Measurements from ENCODE around the gene TENM4. TPM values are rescaled to one million over a fixed set of nuclear protein-coding genes. Genes with fewer than 3 reads are reported as not detected.

The TENM4 gene
- total and polyA plus RNA-seq, 2 of the 13 experiments (the other 11 are each of a cell fraction or from before 2014, with no cell fraction given) = not detected

GRCh38 chr11:79485694-79486093, 44.9 kb upstream of the TENM4 start:
- DNase-seq (ENCODE audit: low spot score) = no peak
- no TSS peak for BruUV-seq (replicated peaks)
- H2AFZ ChIP-seq (ENCODE audit: low read length) = no peak overlapping the region
- 6% methylated on average over 3 of the region's 4 CpGs for WGBS (ENCODE audit: low lambda C conversion rate)
- H3K4me1 ChIP-seq (ENCODE audit: insufficient read depth, low read length) = no peaks in the 10 kb centered on the region
- H3K4me2 ChIP-seq (ENCODE audit: low read depth, low read length) = no peak overlapping the region
- H3K36me3 ChIP-seq (replicated peaks in 1 of 2; ENCODE audit: control insufficient read depth in 1 of 2, insufficient read depth in 2 of 2, low read length in 2 of 2) = no peaks in the 10 kb centered on the region
- in situ Hi-C loops (cut with HindIII; ENCODE audit: extremely low pct_ligation_motif_present, low pct_unique_long_range_greater_than_20kb) = no loop called here
- H3K9ac ChIP-seq (ENCODE audit: insufficient read depth, low read depth, low read length) = no peak overlapping the region
- ATAC-seq = no peak
- H3K79me2 ChIP-seq (ENCODE audit: insufficient read depth, low read length) = no peaks in the 10 kb centered on the region
- CTCF ChIA-PET (ENCODE audit: low intra/inter-chr PET ratio, low total read pairs) = no interaction called here
- H4K20me1 ChIP-seq (ENCODE audit: insufficient read depth, low read length) = no peaks in the 10 kb centered on the region
- H3K27ac ChIP-seq (ENCODE audit: extremely low read length, insufficient read depth, low read length) = no peak overlapping the region
- H3K27me3 ChIP-seq (ENCODE audit: control insufficient read depth in 1 of 2, insufficient read depth in 2 of 2, low read length in 2 of 2) = no peaks in the 10 kb centered on the region
- FAIRE-seq = no peak
- intact Hi-C loops (cut with micrococcal nuclease; ENCODE audit: unreplicated experiment) = no loop called here
- POLR2A ChIA-PET = no interaction called here
- H3K4me3 ChIP-seq (replicated peaks in 1 of 3; ENCODE audit: insufficient read depth in 1 of 3, low read depth in 2 of 3, low read length in 3 of 3) = no peak overlapping the region
- H3K9me3 ChIP-seq (ENCODE audit: low read length) = no peaks in the 10 kb centered on the region
- TF ChIP-seq ZNF431 (CRISPR knock-in tag; IDR thresholded peaks at IDR 0.05; ENCODE audit: borderline replicate concordance, low read depth) (no peak), ZNF761 (CRISPR knock-in tag; conservative IDR thresholded peaks at IDR 0.05) (no peak), ASH2L (IDR thresholded peaks at IDR 0.05; ENCODE audit: insufficient read length, low read depth, low read length) (no peak), CREM (IDR thresholded peaks at IDR 0.05) (no peak), CREM (CRISPR knock-in tag; IDR thresholded peaks at IDR 0.05) (no peak), SIN3A (IDR thresholded peaks at IDR 0.05; ENCODE audit: borderline replicate concordance, low read depth, low read length) (no peak), ZNF124 (CRISPR knock-in tag; IDR thresholded peaks at IDR 0.05) (no peak), DBP (CRISPR knock-in tag; IDR thresholded peaks at IDR 0.05; ENCODE audit: not compliant biosample characterization) (no peak), MTA3 (CRISPR knock-in tag; IDR thresholded peaks at IDR 0.05) (no peak), GZF1 (CRISPR knock-in tag; IDR thresholded peaks at IDR 0.05) (no peak), ZBTB38 (CRISPR knock-in tag; IDR thresholded peaks at IDR 0.05) (no peak), ZNF446 (CRISPR knock-in tag; IDR thresholded peaks at IDR 0.05) (no peak)
- TF ChIP-seq, protein P1, sequence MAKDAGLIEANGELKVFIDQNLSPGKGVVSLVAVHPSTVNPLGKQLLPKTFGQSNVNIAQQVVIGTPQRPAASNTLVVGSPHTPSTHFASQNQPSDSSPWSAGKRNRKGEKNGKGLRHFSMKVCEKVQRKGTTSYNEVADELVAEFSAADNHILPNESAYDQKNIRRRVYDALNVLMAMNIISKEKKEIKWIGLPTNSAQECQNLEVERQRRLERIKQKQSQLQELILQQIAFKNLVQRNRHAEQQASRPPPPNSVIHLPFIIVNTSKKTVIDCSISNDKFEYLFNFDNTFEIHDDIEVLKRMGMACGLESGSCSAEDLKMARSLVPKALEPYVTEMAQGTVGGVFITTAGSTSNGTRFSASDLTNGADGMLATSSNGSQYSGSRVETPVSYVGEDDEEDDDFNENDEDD (CRISPR knock-in tag; IDR thresholded peaks at IDR 0.05; ENCODE audit: borderline replicate concordance) = no peak
- TF ChIP-seq, protein P2, sequence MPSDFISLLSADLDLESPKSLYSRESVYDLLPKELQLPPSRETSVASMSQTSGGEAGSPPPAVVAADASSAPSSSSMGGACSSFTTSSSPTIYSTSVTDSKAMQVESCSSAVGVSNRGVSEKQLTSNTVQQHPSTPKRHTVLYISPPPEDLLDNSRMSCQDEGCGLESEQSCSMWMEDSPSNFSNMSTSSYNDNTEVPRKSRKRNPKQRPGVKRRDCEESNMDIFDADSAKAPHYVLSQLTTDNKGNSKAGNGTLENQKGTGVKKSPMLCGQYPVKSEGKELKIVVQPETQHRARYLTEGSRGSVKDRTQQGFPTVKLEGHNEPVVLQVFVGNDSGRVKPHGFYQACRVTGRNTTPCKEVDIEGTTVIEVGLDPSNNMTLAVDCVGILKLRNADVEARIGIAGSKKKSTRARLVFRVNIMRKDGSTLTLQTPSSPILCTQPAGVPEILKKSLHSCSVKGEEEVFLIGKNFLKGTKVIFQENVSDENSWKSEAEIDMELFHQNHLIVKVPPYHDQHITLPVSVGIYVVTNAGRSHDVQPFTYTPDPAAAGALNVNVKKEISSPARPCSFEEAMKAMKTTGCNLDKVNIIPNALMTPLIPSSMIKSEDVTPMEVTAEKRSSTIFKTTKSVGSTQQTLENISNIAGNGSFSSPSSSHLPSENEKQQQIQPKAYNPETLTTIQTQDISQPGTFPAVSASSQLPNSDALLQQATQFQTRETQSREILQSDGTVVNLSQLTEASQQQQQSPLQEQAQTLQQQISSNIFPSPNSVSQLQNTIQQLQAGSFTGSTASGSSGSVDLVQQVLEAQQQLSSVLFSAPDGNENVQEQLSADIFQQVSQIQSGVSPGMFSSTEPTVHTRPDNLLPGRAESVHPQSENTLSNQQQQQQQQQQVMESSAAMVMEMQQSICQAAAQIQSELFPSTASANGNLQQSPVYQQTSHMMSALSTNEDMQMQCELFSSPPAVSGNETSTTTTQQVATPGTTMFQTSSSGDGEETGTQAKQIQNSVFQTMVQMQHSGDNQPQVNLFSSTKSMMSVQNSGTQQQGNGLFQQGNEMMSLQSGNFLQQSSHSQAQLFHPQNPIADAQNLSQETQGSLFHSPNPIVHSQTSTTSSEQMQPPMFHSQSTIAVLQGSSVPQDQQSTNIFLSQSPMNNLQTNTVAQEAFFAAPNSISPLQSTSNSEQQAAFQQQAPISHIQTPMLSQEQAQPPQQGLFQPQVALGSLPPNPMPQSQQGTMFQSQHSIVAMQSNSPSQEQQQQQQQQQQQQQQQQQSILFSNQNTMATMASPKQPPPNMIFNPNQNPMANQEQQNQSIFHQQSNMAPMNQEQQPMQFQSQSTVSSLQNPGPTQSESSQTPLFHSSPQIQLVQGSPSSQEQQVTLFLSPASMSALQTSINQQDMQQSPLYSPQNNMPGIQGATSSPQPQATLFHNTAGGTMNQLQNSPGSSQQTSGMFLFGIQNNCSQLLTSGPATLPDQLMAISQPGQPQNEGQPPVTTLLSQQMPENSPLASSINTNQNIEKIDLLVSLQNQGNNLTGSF (CRISPR knock-in tag; IDR thresholded peaks at IDR 0.05) = no peak
- TF ChIP-seq, protein P3, sequence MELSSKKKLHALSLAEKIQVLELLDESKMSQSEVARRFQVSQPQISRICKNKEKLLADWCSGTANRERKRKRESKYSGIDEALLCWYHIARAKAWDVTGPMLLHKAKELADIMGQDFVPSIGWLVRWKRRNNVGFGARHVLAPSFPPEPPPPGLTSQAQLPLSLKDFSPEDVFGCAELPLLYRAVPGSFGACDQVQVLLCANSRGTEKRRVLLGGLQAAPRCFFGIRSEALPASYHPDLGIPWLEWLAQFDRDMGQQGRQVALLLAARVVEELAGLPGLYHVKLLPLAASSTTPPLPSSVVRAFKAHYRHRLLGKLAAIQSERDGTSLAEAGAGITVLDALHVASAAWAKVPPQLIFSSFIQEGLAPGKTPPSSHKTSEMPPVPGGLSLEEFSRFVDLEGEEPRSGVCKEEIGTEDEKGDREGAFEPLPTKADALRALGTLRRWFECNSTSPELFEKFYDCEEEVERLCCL (CRISPR knock-in tag; IDR thresholded peaks at IDR 0.05; ENCODE audit: borderline replicate concordance) = no peak

Measured in HepG2 (cell line).